ENCODE results near the gene SERPINB3.
"Not testable (repeated sequence)": the region's sequence is repeated elsewhere in the genome, so short reads cannot be mapped to it uniquely, and the experiment has no call there.

SERPINB3 gene

GRCh38 chr18:63677500-63678225 is 16.0 kb upstream of the SERPINB3 start:
- no peak for TF ChIP-seq CTCF (conservative IDR thresholded peaks at IDR 0.05)
- no peak for TF ChIP-seq ZFX (IDR thresholded peaks at IDR 0.05)

GRCh38 chr18:63676526-63677323 is 15.0 kb upstream of the SERPINB3 start:
- no peak overlapping the region for H3K27ac ChIP-seq
- TF ChIP-seq CTCF (conservative IDR thresholded peaks at IDR 0.05) (peak; percentile 60), ZFX (IDR thresholded peaks at IDR 0.05) (no peak)

More at GRCh38 chr18:63677500-63678225, 16.0 kb upstream of the SERPINB3 start:
- no peak overlapping the region for H3K27ac ChIP-seq

GRCh38 chr18:63664571-63664970 is 2.9 kb upstream of the SERPINB3 start:
- no peak for TF ChIP-seq CTCF (conservative IDR thresholded peaks at IDR 0.05)
- TF ChIP-seq ZFX (IDR thresholded peaks at IDR 0.05), result no peak
- H3K27ac ChIP-seq, result no peak overlapping the region

- not testable (repeated sequence) for H3K27ac ChIP-seq
Measured at GRCh38 chr18:63658920-63659319, 2.8 kb downstream of the SERPINB3 start.

- H3K27ac ChIP-seq, result not testable (repeated sequence)
Measured at GRCh38 chr18:63650271-63650670, 11.4 kb downstream of the SERPINB3 start.

- no peak overlapping the region for H3K27ac ChIP-seq
- TF ChIP-seq ZFX (IDR thresholded peaks at IDR 0.05) (no peak), CTCF (conservative IDR thresholded peaks at IDR 0.05) (no peak)
Measured at GRCh38 chr18:63648241-63648640, 13.5 kb downstream of the SERPINB3 start.

GRCh38 chr18:63646936-63647335 is 14.8 kb downstream of the SERPINB3 start:
- no peak for TF ChIP-seq CTCF (conservative IDR thresholded peaks at IDR 0.05)
- TF ChIP-seq ZFX (IDR thresholded peaks at IDR 0.05), result no peak
- H3K27ac ChIP-seq, result no peak overlapping the region

- not testable (repeated sequence) for H3K27ac ChIP-seq
Measured at GRCh38 chr18:63644694-63645093, 17.0 kb downstream of the SERPINB3 start.

- not testable (repeated sequence) for H3K27ac ChIP-seq
Measured at GRCh38 chr18:63644142-63644541, 17.6 kb downstream of the SERPINB3 start, which contains the start of gene SERPINB4. TSS of gene SERPINB4 (minus strand) at chr18:63644256. CDS start at chr18:63643577, 679 bp downstream.

GRCh38 chr18:63642668-63643356 is 18.9 kb downstream of the SERPINB3 start:
- not testable (repeated sequence) for H3K27ac ChIP-seq

GRCh38 chr18:63641157-63641680 is 20.5 kb downstream of the SERPINB3 start:
- not testable (repeated sequence) for H3K27ac ChIP-seq

All from C4-2B (cell line).